IPS DF 19.7 (cell line): ENCODE data around the gene TESK1.

Experiments
- DNase-seq: peaks from one replicate; pipeline ENCODE4 v3.0.0-alpha.2; 2013; ENCODE audit warnings: low read depth, low spot score

TESK1 gene

DNA sequence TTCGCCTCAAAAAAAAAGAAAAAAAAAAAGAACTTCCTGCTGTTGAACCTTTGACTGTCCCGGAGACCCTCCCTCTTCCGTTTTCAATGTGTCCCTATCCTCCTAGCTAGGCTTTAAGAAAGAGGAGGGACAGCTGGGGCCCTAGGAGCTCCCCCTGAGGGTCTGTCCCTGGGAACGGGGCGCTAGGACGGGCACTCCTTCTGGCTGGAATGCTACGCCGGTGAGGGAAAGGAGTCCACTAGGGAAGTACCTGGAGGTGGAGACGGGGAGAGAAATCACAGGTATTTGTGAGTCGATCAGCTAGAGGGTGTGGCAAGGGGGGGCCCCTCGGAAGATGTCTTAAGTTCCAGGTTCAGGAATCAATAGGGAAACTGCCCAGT lies 41.1 kb downstream of the TESK1 start:
- no peak for DNase-seq

DNA sequence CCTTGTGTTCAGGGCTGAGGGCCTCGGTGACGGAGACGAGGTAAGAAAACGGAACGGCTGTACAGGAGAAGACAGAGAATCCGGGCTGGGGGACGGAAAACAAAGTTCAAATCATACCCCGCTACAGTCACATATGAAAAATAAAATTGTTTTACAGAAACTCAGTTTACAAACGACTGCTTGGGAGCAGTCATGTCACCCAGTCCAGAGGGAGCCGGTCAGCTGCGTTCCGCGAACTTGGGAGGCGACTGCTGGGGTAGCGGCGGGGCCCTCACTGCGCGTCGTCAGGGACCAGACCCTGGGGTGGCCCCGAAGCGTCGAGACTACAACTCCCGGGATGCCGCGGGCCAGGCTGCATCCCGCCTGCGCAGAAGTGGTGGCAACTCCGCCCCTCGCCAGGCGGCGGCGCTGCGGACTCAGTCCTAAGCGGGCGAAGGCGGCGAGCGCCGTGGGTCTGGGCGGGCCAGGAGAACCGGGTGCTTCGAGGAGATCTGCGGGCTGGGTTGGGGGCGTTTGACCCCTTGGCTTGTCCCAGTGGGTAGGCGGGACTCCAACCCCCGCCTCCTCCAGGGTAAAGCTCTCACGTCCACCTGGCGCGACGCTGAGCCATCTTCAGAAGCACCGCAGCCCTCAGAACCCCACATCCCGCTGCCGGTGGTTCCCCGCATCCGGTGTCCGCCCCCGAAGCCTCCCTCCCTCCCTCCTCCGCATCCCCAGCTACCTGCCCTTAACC lies 41.6 kb downstream of the TESK1 start:
- DNase-seq = no peak

GRCh38 chr9:35649431-35650340 lies 44.6 kb downstream of the TESK1 start:
- DNase-seq = no peak

DNA sequence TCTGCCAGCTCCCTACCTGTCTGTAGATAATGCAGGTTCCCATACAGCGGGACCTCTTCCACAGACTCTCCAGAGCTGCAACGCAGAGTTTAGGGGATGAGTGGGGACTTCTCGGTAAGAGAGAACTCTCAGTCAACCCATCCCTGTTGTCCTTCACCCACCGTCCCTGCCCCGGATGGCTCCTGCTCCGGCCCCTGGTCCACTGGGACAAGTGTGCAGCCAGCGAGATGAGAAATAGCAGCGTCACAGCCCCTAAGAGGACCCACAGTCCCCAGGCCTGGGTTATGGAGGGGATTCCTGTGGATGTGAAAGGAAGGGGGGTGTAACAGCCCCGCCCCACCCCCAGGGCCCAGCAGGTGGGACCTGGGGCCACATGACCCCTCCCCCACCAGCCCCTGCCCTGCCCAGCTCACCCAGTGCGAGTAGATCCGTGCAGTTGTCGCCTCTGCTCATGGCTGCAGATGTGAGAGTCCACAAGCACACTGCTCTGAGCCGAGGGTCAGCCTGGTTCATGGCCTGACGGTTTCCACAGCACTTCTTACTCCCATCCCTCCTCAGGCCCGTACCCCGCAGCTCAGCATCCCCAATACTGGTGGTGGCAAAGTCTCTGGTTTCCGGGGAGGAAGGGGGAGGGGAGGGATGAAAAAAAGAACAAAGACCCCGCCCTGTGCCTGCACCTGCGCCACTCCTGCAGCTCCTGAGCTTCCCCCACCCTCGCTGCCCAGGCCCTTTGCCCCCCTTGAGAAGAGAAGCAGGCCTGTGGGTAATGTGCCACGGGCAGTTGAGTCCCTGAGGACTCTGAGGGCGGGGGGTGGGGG lies 45.5 kb downstream of the TESK1 start, which contains the start of gene SIT1:
Gene SIT1, minus strand, starts transcription at position 591 of the 818 bp plus-strand sequence. Its CDS starts 78 bp downstream, at position 513.
- DNase-seq = no peak

DNA sequence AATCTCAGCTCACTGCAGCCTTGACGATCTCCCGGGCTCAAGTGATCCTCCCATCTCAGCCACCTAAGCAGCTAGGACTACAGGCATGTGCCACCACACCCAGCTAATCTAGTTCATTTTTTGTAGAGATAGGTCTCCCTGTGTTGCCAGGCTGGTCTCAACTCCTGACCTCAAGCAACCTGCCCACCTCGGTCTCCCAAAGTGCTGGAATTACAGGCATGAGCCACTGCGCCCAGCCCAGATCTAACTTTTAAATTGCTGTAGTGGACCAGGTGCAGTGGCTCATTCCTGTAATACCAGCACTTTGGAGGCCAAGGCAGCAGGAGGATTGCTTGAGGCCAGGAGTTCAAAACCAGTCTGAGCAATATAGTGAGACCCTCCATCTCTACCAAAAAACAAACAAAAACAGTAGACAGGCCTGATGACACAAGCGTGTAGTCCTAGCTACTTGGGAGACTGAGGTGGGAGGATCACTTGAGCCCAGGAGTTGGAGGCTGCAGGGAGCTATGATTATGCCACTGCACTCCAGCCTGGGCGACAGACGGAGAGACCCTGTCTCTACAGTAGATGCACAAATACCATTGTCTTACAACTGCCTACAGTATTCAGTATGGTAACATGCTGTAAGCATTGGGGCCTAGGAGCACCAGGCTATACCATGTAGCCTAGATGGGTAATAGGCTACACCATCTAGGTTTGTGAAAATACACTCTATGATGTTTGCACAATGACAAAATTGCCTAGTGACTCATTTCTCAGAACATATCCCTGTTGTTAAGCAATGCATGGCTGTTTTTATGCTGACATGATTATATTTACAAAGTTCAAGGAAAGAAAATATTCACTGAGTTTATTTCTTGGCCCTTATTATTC lies 47.1 kb downstream of the TESK1 start:
- DNase-seq = no peak

DNA sequence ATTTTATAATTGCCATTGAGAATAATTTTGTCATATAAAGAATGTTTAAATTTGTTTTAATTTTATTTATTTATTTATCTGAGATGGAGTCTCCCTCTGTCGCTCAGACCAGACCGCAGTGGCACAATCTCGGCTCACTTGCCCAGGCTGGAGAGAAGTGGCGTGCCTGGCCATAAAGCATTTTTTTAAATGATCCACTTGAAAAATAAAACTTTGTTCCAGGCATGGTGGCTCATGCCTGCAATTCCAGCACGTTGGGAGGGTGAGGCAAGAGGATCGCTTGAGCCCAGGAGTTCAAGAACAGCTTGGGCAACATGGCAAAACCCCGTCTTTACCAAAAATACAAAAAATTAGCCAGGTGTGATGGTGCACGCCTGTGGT lies 47.8 kb downstream of the TESK1 start:
- no peak for DNase-seq

DNA sequence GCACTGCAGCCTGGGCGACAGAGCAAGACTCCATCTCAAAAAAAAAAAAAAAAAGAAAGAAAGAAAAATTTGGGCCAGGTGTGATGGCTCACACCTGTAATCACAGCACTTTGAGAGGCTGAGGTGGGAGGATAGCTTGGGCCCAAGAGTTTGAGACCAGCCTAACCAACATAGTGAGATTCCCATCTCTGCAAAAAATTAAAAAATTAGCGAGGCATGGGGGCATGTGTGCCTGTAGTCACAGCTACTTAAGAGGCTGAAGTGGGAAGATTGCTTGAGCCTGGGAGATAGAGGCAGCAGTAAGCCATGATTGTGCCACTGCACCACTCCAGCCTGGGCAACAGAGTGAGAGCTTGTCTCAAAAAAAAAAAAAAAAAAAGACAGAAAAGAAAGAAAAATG lies 48.5 kb downstream of the TESK1 start:
- no peak for DNase-seq

DNA sequence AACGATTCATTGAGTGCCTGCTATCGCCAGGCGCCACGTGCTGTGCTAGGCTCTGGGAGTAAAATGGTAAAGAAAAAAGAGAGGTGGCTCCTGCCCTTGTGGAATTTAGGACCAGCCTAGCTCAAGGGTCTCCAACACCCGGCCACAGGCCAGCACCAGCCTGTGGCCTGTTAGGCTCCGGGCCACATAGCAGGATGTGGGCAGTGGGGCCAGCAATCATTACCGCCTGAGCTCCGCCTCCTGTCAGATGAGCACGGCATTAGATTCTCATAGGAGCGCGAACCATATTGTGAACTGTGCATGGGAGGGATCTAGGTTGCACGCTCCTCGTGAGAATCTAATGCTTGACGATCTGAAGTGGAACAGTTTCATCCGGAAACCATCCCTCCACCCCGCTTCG lies 51.3 kb downstream of the TESK1 start:
- DNase-seq = no peak

- DNase-seq = no peak
Measured at GRCh38 chr9:35656831-35657545, 51.9 kb downstream of the TESK1 start.

GRCh38 chr9:35657546-35658136 lies 52.6 kb downstream of the TESK1 start, which contains the start of gene RMRP:
TSS of gene RMRP (minus strand) at chr9:35658019.
- peak; percentile 99 for DNase-seq

DNA sequence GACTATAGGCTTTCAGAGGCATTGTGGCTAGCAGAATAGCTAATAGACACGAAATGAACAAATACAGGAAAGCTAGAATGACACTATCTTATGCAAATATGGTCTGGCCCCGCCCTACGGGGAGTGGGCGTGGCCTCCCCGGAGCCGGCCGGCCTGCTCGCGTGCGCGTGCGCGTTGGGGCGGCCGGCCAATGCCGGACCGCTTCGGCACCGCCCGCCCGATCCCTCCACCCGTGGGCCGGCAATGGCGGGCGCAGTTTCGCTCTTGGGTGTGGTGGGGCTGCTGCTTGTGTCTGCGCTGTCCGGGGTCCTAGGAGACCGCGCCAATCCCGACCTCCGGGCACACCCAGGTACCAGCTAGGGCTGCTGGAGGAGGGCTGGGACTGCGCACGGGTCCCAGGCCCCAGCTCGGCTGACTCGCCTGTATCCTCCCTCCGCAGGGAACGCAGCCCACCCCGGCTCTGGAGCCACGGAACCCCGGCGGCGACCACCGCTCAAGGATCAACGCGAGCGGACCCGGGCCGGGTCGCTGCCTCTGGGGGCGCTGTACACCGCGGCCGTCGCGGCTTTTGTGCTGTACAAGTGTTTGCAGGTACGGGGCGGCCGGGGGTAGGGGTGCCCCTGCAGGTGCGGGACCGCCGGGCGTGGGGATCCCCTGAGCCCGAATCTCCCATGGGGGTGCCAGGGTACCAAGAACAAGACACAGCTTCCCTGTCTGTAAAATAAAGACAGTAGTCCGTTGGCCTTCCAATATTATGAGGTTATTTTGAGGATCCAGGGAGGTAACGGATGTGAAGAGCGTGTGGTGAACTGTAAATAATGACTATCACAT lies 53.3 kb downstream of the TESK1 start, which contains the start of gene CCDC107:
Gene CCDC107, plus strand, starts transcription at position 156 of the 831 bp plus-strand sequence. Its CDS starts 88 bp downstream, at position 244.
- DNase-seq = no peak

DNA sequence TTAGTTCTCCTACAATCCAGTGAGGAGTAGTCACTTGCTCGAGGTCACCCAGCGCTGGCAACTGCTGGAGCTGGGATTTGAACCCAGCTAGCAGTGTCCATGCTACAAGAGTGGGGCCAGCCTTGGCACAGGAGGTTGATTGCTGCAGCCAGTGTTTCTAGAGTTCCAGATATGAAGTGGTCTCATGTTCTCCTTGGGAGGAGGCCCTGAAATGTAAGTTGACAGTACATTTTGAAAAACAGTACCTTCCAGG lies 53.8 kb downstream of the TESK1 start:
- no peak for DNase-seq

DNA sequence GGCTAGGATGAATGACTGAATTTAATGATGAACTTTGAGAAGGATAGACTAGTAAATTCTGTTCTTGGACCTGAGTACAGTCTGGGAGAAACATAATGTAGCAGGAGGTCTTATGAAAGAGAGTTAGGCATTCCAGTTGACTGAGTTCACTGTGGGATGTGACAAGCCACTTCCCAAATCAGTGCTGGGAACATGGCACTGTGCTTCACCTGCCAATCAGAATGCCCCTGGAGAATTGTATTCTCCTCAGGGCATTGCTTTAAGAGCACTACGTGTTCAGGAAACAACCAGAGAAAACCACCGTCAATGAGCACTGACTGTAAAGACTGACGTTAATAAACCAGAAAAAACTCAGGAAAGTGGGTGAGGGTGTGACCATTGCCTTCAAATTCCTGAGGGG lies 54.3 kb downstream of the TESK1 start:
- DNase-seq = no peak
